ENCODE results near the gene OSTN.
"Not testable (repeated sequence)": the region's sequence is repeated elsewhere in the genome, so short reads cannot be mapped to it uniquely, and the experiment has no call there.

DNA sequence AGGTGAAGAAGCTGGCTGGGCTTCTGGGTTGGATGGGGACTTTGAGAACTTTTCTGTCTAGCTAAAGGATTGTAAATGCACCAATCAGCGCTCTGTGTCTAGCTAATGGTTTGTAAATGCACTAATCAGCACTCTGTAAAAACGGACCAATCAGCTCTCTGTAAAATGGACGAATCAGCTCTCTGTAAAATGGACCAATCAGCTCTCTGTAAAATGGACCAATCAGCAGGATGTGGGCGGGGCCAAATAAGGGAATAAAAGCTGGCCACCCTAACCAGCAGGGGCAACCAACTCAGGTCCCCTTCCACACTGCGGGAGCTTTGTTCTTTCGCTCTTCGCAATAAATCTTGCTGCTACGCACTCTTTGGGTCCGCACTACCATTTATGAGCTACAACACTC lies 13.7 kb upstream of the OSTN start:
- TF ChIP-seq CTCF (IDR thresholded peaks at IDR 0.05); SIN3A (IDR thresholded peaks at IDR 0.05; ENCODE audit: borderline replicate concordance, insufficient read depth, low read depth, low read length): not testable (repeated sequence)
